HuH-7.5 (cell line): ENCODE measurements around the gene CATSPERZ.
"Not testable (repeated sequence)": the region's sequence is repeated elsewhere in the genome, so short reads cannot be mapped to it uniquely, and the experiment has no call there.

ENCODE experiments used
- DNase-seq: peaks from one replicate; pipeline ENCODE4 v3.0.0; 2011; ENCODE audit warnings: low spot score

Gene CATSPERZ

GRCh38 chr11:64321026-64321425 lies 20.9 kb downstream of the CATSPERZ start:
- DNase-seq: no peak

DNA sequence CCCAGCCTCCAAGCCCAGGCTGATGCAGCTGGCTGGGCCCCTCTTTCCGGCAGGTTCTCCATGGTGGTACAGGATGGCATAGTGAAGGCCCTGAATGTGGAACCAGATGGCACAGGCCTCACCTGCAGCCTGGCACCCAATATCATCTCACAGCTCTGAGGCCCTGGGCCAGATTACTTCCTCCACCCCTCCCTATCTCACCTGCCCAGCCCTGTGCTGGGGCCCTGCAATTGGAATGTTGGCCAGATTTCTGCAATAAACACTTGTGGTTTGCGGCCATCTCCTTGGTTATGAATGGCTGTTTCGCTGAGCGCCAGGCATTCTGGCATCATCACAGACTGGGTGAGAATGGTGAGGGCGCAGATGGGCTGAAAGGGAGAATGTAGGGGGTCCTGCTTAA lies 21.4 kb downstream of the CATSPERZ start:
- no peak for DNase-seq

DNA sequence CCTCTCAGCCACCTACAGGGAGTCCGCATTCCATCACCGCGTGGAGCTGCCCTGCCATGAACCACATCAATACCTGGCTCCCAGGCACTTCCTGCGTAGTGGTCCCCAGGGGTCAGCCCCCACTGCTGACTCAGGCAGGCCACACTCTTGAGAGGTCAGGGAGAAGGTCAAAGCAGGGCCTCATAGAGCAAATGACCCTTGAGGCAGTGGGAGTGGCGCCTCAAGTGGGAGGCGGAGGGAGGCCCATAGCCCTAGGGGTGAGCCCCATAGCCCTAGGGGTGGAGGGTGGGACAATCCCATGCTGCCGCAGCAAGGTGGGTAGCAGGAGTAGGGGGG lies 22.7 kb downstream of the CATSPERZ start:
- no peak for DNase-seq

DNA sequence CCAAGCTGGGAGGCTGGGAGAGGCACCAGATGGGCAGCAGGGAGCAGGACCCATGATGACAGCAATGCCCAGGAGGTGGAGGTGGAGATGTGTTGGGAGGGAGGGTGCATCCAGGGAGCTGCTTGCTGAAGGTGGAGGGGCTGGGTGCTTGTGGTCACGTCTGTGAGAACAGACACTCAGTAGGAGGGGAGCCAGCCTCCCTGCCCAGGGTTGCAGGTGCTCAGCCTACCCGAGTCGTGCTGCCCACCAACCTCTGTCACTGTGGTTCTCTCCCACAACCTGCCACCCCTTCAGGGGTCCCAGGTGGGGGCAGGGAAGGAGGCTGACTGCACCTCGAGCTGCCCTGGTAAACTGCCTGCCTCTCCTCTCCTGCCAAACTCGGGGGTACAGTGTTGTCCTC lies 23.2 kb downstream of the CATSPERZ start:
- no peak for DNase-seq

- DNase-seq: not testable (repeated sequence)
Observed at GRCh38 chr11:64323984-64324383, 23.8 kb downstream of the CATSPERZ start.

- DNase-seq: no peak
Observed at GRCh38 chr11:64324692-64325469, 24.7 kb downstream of the CATSPERZ start.

DNA sequence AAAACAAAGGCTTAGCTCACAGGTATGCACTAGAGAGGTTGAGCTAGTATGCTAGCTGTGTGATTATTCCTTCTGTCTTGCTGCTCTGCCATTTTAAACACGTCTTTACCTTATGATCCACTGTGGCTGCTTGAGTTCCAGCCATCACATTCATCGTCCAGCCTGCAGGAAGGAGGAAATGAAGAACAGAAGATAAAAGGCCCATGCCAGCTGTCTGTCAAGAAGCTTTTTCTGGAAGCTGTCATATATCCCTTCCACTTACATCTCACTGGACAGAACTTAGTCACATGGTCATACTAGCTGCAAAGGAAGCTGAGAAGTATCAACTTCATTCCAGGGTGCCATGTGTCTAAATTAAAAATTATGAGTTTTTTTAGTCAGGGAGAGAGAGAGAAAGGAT lies 27.2 kb downstream of the CATSPERZ start:
- DNase-seq: no peak

GRCh38 chr11:64327993-64328392 lies 27.8 kb downstream of the CATSPERZ start:
- no peak for DNase-seq

GRCh38 chr11:64330888-64331287 lies 30.7 kb downstream of the CATSPERZ start:
- no peak for DNase-seq

DNA sequence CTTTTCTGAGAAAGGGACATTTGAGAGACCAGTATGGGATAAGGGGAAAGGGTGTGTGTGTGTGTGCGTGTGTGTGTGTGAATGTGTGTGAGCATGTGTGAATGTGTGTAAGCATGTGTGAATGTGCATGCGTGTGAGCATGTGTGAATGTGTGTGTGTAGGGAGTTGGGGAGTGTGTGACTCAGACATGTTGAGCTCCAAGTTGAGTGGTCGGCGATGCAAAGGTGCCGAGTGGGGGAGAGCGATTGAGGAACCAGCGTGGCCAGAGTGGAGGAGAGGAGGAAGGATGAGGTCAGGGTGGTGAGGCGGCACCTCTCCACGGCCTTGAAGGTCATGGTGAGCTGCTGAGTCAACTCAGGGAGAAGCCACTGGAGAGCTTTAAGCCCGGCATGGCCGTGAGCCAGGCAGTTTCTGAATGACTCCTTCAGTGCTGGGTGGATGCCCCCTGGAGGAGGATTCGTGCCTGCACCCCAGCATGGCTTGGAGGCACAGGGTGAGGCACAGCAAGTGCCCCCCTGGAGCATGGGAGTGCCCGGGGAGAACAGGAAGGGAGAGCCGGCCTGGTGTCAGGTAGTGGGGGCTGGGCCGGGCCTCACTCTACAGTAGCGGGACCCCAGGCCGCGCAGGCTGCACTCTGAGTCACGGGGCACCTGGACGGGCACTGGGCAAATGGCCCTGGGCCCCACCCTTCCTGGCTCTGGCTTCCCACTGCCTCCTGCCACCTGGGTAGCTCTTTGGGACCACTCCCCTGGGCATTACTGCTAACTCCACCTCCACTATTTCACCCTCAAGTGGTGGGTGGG lies 31.6 kb downstream of the CATSPERZ start:
- no peak for DNase-seq

GRCh38 chr11:64333556-64333955 lies 33.4 kb downstream of the CATSPERZ start:
- no peak for DNase-seq

DNA sequence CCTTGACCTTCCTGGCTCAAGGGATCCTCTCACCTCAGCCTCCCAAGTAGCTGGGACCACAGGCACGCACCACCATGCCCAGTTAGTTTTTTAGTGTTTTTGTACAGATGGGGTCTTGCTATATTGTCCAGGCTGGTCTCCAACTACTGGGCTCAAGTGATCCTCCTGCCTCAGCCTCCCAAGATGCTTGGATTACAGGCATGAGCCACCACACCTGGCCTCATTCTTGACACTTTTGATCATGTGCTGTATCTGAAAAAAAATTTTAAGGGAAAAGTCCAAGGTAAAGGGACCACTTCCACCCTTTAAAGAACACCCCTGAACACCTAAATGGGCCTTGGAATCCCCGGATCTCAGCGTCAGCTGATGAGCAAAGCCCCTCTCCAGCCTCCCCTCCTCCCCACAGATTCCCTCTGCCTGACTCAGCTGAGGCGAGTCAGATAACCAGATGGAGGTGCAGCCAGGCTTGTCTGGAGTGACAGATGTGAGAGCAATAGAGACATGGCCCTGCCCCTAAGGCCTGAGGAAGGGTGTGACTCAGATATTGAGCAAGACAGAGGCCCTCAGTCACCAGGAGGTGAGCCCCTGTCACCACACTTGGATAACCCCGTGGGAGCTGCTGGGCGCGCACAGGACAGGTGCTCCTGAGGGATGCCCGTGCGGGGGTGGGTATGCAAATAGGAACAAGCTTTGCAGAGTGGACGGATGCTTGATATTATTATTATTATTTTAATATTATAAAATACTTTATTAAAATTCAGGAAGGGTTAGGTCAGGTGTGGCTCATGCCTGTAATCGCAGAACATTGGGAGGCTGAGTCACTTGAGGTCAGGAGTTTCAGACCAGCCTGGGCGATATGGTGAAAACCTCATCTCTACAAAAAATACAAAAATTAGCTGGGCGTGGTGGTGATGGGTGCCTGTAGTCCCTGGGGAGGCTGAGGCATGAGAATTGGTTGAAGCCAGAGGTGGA lies 34.9 kb downstream of the CATSPERZ start:
- DNase-seq: peak; percentile 64

DNA sequence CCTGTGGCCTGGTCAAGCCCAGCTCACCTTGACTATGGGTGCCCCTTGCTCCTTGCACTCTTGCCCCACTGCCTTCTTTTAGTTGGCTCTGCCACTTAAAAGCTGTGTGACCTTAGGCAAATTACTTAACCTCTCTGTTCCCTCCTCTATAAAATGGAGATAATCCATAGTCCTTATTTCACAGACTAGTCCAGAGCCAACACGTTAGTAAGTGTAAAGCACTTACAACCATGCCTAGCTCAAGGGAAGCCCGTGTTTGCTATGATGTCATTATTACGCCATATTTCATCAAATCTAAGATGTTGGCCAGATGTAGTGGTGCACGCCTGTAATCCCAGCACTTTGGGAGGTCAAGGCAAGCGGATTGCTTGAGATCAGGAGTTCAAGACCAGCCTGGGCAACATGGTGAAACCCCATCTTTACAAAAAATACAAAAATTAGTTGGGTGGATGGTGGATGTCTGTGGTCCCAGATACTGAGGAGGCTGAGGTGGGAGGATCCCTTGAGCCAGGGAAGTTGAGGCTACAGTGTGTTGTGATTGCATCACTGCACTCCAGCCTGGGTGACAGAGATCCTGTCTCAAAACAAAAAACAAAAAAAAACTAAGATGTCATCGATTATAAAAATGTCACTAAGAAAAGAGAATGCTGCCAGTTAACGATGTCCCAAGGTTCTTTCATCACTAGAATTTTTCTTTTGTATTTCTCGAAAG lies 37.5 kb downstream of the CATSPERZ start:
- DNase-seq: no peak

- no peak for DNase-seq
Observed at GRCh38 chr11:64338716-64339115, 38.6 kb downstream of the CATSPERZ start.

GRCh38 chr11:64339286-64339685 lies 39.1 kb downstream of the CATSPERZ start:
- DNase-seq: no peak

DNA sequence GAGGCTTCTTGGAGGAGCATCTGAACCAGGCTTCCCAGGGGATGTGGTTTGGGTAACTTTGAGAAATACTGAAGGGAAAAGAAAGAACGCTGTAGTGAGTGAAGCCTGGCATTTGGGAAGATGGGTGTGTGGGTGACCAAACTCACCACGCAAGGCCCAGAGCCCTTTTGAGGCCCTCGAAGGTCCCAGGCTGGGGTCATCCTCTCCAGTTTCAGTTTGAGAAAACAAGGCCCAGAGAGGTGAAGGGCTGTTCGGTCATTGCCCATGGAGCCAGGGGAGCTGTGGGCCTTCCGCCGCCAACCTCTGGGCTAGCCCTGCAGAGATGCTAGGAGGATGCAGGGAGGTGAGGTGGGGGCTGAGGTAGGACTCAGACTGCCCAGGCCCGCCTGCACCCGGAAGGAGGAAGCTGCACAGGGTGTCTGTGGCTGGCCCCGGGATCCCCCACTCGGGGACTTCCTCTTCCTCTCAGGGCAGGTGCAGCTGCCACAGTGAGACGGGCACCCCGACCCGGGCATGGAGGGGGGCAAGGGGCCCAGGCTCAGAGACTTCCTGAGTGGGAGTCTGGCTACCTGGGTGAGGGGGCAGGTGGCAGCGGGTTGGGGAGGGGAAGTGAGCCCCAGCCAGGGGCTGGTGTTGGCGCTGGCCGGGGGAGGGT lies 39.7 kb downstream of the CATSPERZ start, which contains the start of gene CCDC88B:
CCDC88B (plus strand) TSS at position 451 of the 655 bp plus-strand sequence; CDS start at position 514, 63 bp downstream.
- DNase-seq: no peak

GRCh38 chr11:64340671-64341335 lies 40.6 kb downstream of the CATSPERZ start:
- DNase-seq: no peak

DNA sequence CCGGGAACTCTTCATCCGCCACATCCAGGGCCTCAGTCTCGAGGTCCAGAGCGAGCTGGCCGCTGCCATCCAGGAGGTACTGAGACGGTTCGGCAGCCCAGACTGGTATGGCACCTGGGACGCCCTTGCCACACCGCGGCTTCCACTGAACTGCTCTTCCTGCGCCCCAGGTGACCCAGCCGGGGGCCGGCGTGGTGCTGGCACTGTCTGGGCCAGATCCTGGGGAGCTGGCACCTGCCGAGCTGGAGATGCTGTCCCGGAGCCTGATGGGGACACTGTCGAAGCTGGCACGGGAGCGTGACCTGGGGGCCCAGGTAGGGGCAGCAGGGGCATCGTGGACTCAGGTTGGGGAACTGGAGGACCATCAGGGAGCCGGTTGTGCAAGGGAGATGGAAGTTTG lies 41.3 kb downstream of the CATSPERZ start:
- no peak for DNase-seq

DNA sequence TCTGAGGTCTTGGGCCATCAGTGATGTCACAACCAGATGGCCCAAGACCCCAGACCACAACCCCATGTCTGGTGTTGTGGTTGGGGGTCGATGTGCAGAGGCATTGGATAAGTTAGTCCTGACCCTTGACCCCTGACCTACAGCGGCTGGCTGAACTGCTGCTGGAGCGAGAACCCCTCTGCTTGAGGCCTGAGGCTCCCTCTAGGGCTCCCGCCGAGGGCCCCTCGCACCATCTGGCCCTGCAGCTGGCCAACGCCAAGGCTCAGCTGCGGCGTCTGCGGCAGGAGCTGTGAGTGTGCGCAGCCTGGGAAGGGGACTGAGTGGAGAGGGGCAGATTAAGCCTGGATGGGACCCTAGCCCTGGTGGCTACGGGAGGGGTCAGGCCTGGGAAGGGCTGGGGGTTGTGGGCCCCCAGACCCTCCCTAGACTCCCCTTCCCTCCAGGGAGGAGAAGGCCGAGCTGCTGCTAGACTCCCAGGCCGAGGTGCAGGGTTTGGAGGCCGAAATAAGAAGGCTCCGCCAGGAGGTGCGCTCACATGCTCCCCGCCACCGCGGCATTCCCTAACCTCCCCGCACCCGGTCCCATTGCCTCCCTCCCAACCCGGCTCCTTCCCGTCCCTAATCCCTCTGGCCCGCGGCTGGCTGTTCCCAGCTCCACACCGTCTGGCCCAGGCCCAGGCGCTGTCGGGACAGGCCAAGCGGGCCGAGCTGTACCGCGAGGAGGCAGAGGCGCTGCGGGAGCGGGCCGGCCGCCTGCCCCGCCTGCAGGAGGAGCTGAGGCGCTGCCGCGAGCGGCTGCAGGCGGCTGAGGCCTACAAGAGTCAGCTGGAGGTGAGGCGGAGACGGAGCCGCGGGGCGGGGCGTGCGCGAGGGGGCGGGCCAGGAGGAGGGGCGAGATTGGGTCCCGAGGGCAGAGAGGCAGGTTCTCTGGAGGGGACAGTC lies 42.0 kb downstream of the CATSPERZ start:
- DNase-seq: peak; percentile 88
